GM23338 (cell line): Measurements from ENCODE around the gene MICAL2. TPM values are rescaled to one million over a fixed set of nuclear protein-coding genes. Genes with fewer than 3 reads are reported as not detected.

Experiments used
- CREB1 ChIP-seq: fragments of 250-450 bp; sonication (Bioruptor Pico); IDR thresholded peaks from 2 replicates; pipeline ENCODE4 v1.5.0; 2020; ENCODE audit warnings: low read depth, mild to moderate bottlenecking, moderate library complexity
- ETS1 ChIP-seq: IDR thresholded peaks from 2 replicates; pipeline ENCODE4 v1.6.1; 2016; ENCODE audit warnings: antibody characterized with exemption
- EZH2phosphoT487 ChIP-seq: fragments of 200-600 bp; sonication (generic); IDR thresholded peaks from one replicate; pipeline ENCODE4 v1.8.1; 2018; ENCODE audit warnings: antibody characterized with exemption; ENCODE audit not compliant: unreplicated experiment
- JUNB ChIP-seq: IDR thresholded peaks from one replicate; pipeline ENCODE4 v1.6.1; 2016; ENCODE audit warnings: antibody characterized with exemption; ENCODE audit not compliant: unreplicated experiment
- NANOG ChIP-seq: IDR thresholded peaks from 2 replicates; pipeline ENCODE4 v1.6.1; 2016; ENCODE audit warnings: antibody characterized with exemption, borderline replicate concordance
- POLR2AphosphoS5 ChIP-seq: IDR thresholded peaks from 2 replicates; pipeline ENCODE4 v1.6.1; 2016; ENCODE audit warnings: antibody characterized with exemption, low read depth
- ZNF114 ChIP-seq: fragments of 250-450 bp; sonication (Bioruptor Pico); IDR thresholded peaks from 2 replicates; pipeline ENCODE4 v1.5.0; 2020; ENCODE audit warnings: mild to moderate bottlenecking, moderate library complexity
- polyA plus RNA-seq: library from polyadenylated mRNA; unstranded; fragments of >200 nt; fragmentation: Nextera tagmentation; extraction: Ambion mirVana; gene quantifications from 2 replicates; pipeline ENCODE4 v1.2.1, GENCODE V29; 2016
- total RNA-seq: library from RNA; depleted of rRNA; stranded (reverse); fragments of >200 nt; shearing (Covaris generic); gene quantifications from 2 replicates; pipeline ENCODE4 v1.2.3, GENCODE V29; 2014
- TF ChIP-seq, protein P1 (sequence below): fragments of 250-450 bp; sonication (Bioruptor Pico); IDR thresholded peaks from 2 replicates; pipeline ENCODE4 v1.5.0; 2020; ENCODE audit warnings: mild to moderate bottlenecking, moderate library complexity
- TF ChIP-seq, protein P2 (sequence below): IDR thresholded peaks from one replicate; pipeline ENCODE4 v1.6.1; 2018; ENCODE audit warnings: antibody characterized with exemption; ENCODE audit not compliant: unreplicated experiment
- TF ChIP-seq, protein P3 (sequence below), 2 experiments: fragments of 200-600 bp in 1 of 2; sonication (generic) in 1 of 2; conservative IDR thresholded peaks; 2 replicates each; pipeline versions ENCODE4 v1.5.1 to v1.6.1; 2016 to 2017; ENCODE audit warnings: antibody characterized with exemption in 2 of 2, low read depth in 2 of 2, mild to moderate bottlenecking in 2 of 2, moderate library complexity in 1 of 2

The MICAL2 gene
- total and polyA plus RNA-seq, 2 experiments from 2014 or later: 0.66 to 1.4 TPM

GRCh38 chr11:12161137-12161536 is 50.7 kb downstream of the MICAL2 start (continued):
- TF ChIP-seq, protein P1, sequence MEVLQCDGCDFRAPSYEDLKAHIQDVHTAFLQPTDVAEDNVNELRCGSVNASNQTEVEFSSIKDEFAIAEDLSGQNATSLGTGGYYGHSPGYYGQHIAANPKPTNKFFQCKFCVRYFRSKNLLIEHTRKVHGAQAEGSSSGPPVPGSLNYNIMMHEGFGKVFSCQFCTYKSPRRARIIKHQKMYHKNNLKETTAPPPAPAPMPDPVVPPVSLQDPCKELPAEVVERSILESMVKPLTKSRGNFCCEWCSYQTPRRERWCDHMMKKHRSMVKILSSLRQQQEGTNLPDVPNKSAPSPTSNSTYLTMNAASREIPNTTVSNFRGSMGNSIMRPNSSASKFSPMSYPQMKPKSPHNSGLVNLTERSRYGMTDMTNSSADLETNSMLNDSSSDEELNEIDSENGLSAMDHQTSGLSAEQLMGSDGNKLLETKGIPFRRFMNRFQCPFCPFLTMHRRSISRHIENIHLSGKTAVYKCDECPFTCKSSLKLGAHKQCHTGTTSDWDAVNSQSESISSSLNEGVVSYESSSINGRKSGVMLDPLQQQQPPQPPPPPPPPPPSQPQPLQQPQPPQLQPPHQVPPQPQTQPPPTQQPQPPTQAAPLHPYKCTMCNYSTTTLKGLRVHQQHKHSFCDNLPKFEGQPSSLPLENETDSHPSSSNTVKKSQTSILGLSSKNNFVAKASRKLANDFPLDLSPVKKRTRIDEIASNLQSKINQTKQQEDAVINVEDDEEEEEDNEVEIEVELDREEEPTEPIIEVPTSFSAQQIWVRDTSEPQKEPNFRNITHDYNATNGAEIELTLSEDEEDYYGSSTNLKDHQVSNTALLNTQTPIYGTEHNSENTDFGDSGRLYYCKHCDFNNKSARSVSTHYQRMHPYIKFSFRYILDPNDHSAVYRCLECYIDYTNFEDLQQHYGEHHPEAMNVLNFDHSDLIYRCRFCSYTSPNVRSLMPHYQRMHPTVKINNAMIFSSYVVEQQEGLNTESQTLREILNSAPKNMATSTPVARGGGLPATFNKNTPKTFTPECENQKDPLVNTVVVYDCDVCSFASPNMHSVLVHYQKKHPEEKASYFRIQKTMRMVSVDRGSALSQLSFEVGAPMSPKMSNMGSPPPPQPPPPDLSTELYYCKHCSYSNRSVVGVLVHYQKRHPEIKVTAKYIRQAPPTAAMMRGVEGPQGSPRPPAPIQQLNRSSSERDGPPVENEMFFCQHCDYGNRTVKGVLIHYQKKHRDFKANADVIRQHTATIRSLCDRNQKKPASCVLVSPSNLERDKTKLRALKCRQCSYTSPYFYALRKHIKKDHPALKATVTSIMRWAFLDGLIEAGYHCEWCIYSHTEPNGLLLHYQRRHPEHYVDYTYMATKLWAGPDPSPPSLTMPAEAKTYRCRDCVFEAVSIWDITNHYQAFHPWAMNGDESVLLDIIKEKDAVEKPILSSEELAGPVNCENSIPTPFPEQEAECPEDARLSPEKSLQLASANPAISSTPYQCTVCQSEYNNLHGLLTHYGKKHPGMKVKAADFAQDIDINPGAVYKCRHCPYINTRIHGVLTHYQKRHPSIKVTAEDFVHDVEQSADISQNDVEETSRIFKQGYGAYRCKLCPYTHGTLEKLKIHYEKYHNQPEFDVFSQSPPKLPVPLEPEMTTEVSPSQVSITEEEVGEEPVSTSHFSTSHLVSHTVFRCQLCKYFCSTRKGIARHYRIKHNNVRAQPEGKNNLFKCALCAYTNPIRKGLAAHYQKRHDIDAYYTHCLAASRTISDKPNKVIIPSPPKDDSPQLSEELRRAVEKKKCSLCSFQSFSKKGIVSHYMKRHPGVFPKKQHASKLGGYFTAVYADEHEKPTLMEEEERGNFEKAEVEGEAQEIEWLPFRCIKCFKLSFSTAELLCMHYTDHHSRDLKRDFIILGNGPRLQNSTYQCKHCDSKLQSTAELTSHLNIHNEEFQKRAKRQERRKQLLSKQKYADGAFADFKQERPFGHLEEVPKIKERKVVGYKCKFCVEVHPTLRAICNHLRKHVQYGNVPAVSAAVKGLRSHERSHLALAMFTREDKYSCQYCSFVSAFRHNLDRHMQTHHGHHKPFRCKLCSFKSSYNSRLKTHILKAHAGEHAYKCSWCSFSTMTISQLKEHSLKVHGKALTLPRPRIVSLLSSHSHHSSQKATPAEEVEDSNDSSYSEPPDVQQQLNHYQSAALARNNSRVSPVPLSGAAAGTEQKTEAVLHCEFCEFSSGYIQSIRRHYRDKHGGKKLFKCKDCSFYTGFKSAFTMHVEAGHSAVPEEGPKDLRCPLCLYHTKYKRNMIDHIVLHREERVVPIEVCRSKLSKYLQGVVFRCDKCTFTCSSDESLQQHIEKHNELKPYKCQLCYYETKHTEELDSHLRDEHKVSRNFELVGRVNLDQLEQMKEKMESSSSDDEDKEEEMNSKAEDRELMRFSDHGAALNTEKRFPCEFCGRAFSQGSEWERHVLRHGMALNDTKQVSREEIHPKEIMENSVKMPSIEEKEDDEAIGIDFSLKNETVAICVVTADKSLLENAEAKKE (CRISPR knock-in tag): no peak
- TF ChIP-seq EZH2phosphoT487: no peak
- TF ChIP-seq, protein P2, sequence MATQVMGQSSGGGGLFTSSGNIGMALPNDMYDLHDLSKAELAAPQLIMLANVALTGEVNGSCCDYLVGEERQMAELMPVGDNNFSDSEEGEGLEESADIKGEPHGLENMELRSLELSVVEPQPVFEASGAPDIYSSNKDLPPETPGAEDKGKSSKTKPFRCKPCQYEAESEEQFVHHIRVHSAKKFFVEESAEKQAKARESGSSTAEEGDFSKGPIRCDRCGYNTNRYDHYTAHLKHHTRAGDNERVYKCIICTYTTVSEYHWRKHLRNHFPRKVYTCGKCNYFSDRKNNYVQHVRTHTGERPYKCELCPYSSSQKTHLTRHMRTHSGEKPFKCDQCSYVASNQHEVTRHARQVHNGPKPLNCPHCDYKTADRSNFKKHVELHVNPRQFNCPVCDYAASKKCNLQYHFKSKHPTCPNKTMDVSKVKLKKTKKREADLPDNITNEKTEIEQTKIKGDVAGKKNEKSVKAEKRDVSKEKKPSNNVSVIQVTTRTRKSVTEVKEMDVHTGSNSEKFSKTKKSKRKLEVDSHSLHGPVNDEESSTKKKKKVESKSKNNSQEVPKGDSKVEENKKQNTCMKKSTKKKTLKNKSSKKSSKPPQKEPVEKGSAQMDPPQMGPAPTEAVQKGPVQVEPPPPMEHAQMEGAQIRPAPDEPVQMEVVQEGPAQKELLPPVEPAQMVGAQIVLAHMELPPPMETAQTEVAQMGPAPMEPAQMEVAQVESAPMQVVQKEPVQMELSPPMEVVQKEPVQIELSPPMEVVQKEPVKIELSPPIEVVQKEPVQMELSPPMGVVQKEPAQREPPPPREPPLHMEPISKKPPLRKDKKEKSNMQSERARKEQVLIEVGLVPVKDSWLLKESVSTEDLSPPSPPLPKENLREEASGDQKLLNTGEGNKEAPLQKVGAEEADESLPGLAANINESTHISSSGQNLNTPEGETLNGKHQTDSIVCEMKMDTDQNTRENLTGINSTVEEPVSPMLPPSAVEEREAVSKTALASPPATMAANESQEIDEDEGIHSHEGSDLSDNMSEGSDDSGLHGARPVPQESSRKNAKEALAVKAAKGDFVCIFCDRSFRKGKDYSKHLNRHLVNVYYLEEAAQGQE: no peak
- no peak for TF ChIP-seq NANOG
- TF ChIP-seq, protein P3, sequence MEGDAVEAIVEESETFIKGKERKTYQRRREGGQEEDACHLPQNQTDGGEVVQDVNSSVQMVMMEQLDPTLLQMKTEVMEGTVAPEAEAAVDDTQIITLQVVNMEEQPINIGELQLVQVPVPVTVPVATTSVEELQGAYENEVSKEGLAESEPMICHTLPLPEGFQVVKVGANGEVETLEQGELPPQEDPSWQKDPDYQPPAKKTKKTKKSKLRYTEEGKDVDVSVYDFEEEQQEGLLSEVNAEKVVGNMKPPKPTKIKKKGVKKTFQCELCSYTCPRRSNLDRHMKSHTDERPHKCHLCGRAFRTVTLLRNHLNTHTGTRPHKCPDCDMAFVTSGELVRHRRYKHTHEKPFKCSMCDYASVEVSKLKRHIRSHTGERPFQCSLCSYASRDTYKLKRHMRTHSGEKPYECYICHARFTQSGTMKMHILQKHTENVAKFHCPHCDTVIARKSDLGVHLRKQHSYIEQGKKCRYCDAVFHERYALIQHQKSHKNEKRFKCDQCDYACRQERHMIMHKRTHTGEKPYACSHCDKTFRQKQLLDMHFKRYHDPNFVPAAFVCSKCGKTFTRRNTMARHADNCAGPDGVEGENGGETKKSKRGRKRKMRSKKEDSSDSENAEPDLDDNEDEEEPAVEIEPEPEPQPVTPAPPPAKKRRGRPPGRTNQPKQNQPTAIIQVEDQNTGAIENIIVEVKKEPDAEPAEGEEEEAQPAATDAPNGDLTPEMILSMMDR (conservative IDR thresholded peaks at IDR 0.05; ENCODE audit: low read depth in 2 of 2): no peak
- TF ChIP-seq JUNB: no peak
- TF ChIP-seq ZNF114 (CRISPR knock-in tag): no peak
- no peak for TF ChIP-seq POLR2AphosphoS5
- TF ChIP-seq ETS1: no peak
- TF ChIP-seq CREB1 (CRISPR knock-in tag): no peak
